ENCODE data around the gene ZNF407.

Gene ZNF407

GRCh38 chr18:75110846-75111415 lies 513.3 kb downstream of the ZNF407 start:
- DNase-seq (ENCODE audit: low read depth in 1 of 2, low spot score in 1 of 2), result no peak

GRCh38 chr18:75111760-75112159 lies 514.1 kb downstream of the ZNF407 start:
- no peak for DNase-seq (ENCODE audit: low read depth in 1 of 2, low spot score in 1 of 2)

GRCh38 chr18:75112186-75113096 lies 514.8 kb downstream of the ZNF407 start:
- DNase-seq (ENCODE audit: low read depth in 1 of 2, low spot score in 1 of 2), result no peak

GRCh38 chr18:75113455-75113854 lies 515.8 kb downstream of the ZNF407 start:
- no peak for DNase-seq (ENCODE audit: low read depth in 1 of 2, low spot score in 1 of 2)

GRCh38 chr18:75114231-75114764 lies 516.6 kb downstream of the ZNF407 start:
- DNase-seq (ENCODE audit: low read depth in 1 of 2, low spot score in 1 of 2), result no peak

Measured in activated CD4-positive, alpha-beta T cell treated with anti-CD3 and anti-CD28 coated beads, Interleukin-2, amount 50 U/mL, for 24 hours (primary cell).